Activated CD4-positive, alpha-beta T cell treated with anti-CD3 and anti-CD28 coated beads, Interleukin-2, amount 10 ng/mL, durations not matched to agents 24 days and 14 days (primary cell): ENCODE data around the gene LGALSL. TPM values are rescaled to one million over a fixed set of nuclear protein-coding genes. Genes with fewer than 3 reads are reported as not detected.
"Not testable (repeated sequence)": the region's sequence is repeated elsewhere in the genome, so short reads cannot be mapped to it uniquely, and the experiment has no call there.

Source experiments
- DNase-seq: peaks from one replicate; pipeline ENCODE4 v3.0.0; 2022
- H3K27ac Mint-ChIP-seq: one replicate; pipeline ENCODE4 v1.8.0; 2022; ENCODE audit warnings: mild to moderate bottlenecking, mixed read lengths
- H3K27me3 Mint-ChIP-seq: one replicate; pipeline ENCODE4 v1.8.0; 2022; ENCODE audit warnings: mixed read lengths
- H3K36me3 Mint-ChIP-seq: one replicate; pipeline ENCODE4 v1.8.0; 2022; ENCODE audit warnings: low read depth, mild to moderate bottlenecking, mixed read lengths
- H3K4me1 Mint-ChIP-seq: one replicate; pipeline ENCODE4 v1.8.0; 2021; ENCODE audit warnings: mixed read lengths
- H3K4me3 Mint-ChIP-seq: one replicate; pipeline ENCODE4 v1.8.0; 2022; ENCODE audit warnings: mild to moderate bottlenecking, moderate library complexity, mixed read lengths
- H3K9me3 Mint-ChIP-seq: one replicate; pipeline ENCODE4 v1.8.0; 2021; ENCODE audit warnings: mixed read lengths
- intact Hi-C: fragments of 100-400 bp; cut with micrococcal nuclease; formaldehyde crosslinking; loops from one replicate; pipeline ENCODE4 v1.15.1; 2023
- total RNA-seq: library from RNA; stranded (reverse); gene quantifications from 2 replicates; pipeline ENCODE4 v1.2.3, GENCODE V29; 2022

Gene LGALSL
- total RNA-seq, 1 donor from 2014 or later = 2.8 TPM

- no peak overlapping the region for H3K4me3 Mint-ChIP-seq
- peaks cover 17% of the 10 kb centered on the region for H3K27me3 Mint-ChIP-seq
- H3K4me1 Mint-ChIP-seq = no peaks in the 10 kb centered on the region
- H3K27ac Mint-ChIP-seq = no peak overlapping the region
- DNase-seq = no peak
- no peaks in the 10 kb centered on the region for H3K9me3 Mint-ChIP-seq
- H3K36me3 Mint-ChIP-seq = no peaks in the 10 kb centered on the region
- intact Hi-C loops = no loop called here
These were observed 29.5 kb upstream of the LGALSL start for GRCh38 chr2:64424416-64424987.

- intact Hi-C loops = no loop called here
- H3K27ac Mint-ChIP-seq = no peak overlapping the region
- no peaks in the 10 kb centered on the region for H3K9me3 Mint-ChIP-seq
- peaks cover 24% of the 10 kb centered on the region for H3K27me3 Mint-ChIP-seq
- no peaks in the 10 kb centered on the region for H3K36me3 Mint-ChIP-seq
- no peak for DNase-seq
- no peaks in the 10 kb centered on the region for H3K4me1 Mint-ChIP-seq
- no peak overlapping the region for H3K4me3 Mint-ChIP-seq
These were observed 27.6 kb upstream of the LGALSL start for GRCh38 chr2:64426183-64426952.

- no peaks in the 10 kb centered on the region for H3K9me3 Mint-ChIP-seq
- H3K4me3 Mint-ChIP-seq = no peak overlapping the region
- no peak overlapping the region for H3K27ac Mint-ChIP-seq
- no peak for DNase-seq
- no peaks in the 10 kb centered on the region for H3K36me3 Mint-ChIP-seq
- H3K4me1 Mint-ChIP-seq = no peaks in the 10 kb centered on the region
- peaks cover 59% of the 10 kb centered on the region for H3K27me3 Mint-ChIP-seq
- intact Hi-C loops = no loop called here
These were observed 19.8 kb upstream of the LGALSL start for GRCh38 chr2:64434039-64434657.

- no peaks in the 10 kb centered on the region for H3K9me3 Mint-ChIP-seq
These were observed 16.1 kb upstream of the LGALSL start for GRCh38 chr2:64437883-64438282.

GRCh38 chr2:64439194-64439593, 14.8 kb upstream of the LGALSL start:
- intact Hi-C loops = no loop called here
- no peaks in the 10 kb centered on the region for H3K36me3 Mint-ChIP-seq
- peaks cover 54% of the 10 kb centered on the region for H3K27me3 Mint-ChIP-seq
- no peak overlapping the region for H3K4me3 Mint-ChIP-seq
- H3K27ac Mint-ChIP-seq = no peak overlapping the region
- no peaks in the 10 kb centered on the region for H3K4me1 Mint-ChIP-seq
- no peaks in the 10 kb centered on the region for H3K9me3 Mint-ChIP-seq
- no peak for DNase-seq

More at GRCh38 chr2:64437883-64438282, 16.1 kb upstream of the LGALSL start:
- no peaks in the 10 kb centered on the region for H3K36me3 Mint-ChIP-seq
- no peak overlapping the region for H3K27ac Mint-ChIP-seq
- peaks cover 53% of the 10 kb centered on the region for H3K27me3 Mint-ChIP-seq
- no peaks in the 10 kb centered on the region for H3K4me1 Mint-ChIP-seq
- intact Hi-C loops = no loop called here
- DNase-seq = no peak
- H3K4me3 Mint-ChIP-seq = no peak overlapping the region

GRCh38 chr2:64440843-64441242, 13.1 kb upstream of the LGALSL start:
- H3K4me1 Mint-ChIP-seq = no peaks in the 10 kb centered on the region
- no peak overlapping the region for H3K27ac Mint-ChIP-seq
- no peaks in the 10 kb centered on the region for H3K9me3 Mint-ChIP-seq
- DNase-seq = no peak
- peaks cover 58% of the 10 kb centered on the region for H3K27me3 Mint-ChIP-seq
- H3K4me3 Mint-ChIP-seq = no peak overlapping the region
- intact Hi-C loops = no loop called here
- H3K36me3 Mint-ChIP-seq = no peaks in the 10 kb centered on the region

GRCh38 chr2:64442277-64442676, 11.7 kb upstream of the LGALSL start:
- Mint-ChIP-seq H3K27me3 (peaks cover 56% of the 10 kb centered on the region), H3K27ac (no peak overlapping the region), H3K4me1 (no peaks in the 10 kb centered on the region), H3K4me3 (no peak overlapping the region), H3K36me3 (no peaks in the 10 kb centered on the region), H3K9me3 (no peaks in the 10 kb centered on the region)
- intact Hi-C loops = no loop called here
- no peak for DNase-seq

- H3K4me1 Mint-ChIP-seq = no peaks in the 10 kb centered on the region
- H3K27me3 Mint-ChIP-seq = peaks cover 58% of the 10 kb centered on the region
- H3K36me3 Mint-ChIP-seq = no peaks in the 10 kb centered on the region
- no peaks in the 10 kb centered on the region for H3K9me3 Mint-ChIP-seq
- H3K4me3 Mint-ChIP-seq = no peak overlapping the region
- H3K27ac Mint-ChIP-seq = no peak overlapping the region
- DNase-seq = no peak
- intact Hi-C loops = no loop called here
These were observed 11.0 kb upstream of the LGALSL start for GRCh38 chr2:64442801-64443429.

- H3K4me3 Mint-ChIP-seq, H3K27ac Mint-ChIP-seq, H3K9me3 Mint-ChIP-seq, H3K36me3 Mint-ChIP-seq, H3K4me1 Mint-ChIP-seq, intact Hi-C loops, DNase-seq: not testable (repeated sequence)
- H3K27me3 Mint-ChIP-seq = peaks cover 50% of the 10 kb centered on the region
These were observed 8.0 kb upstream of the LGALSL start for GRCh38 chr2:64445970-64446369.

- Mint-ChIP-seq H3K4me1 (no peaks in the 10 kb centered on the region), H3K36me3 (no peaks in the 10 kb centered on the region), H3K27ac (no peak overlapping the region), H3K9me3 (no peaks in the 10 kb centered on the region), H3K4me3 (no peak overlapping the region), H3K27me3 (peaks cover 55% of the 10 kb centered on the region)
- DNase-seq = no peak
- intact Hi-C loops = no loop called here
These were observed 6.5 kb upstream of the LGALSL start for GRCh38 chr2:64447317-64448040.

- no peaks in the 10 kb centered on the region for H3K9me3 Mint-ChIP-seq
- peaks cover 54% of the 10 kb centered on the region for H3K27me3 Mint-ChIP-seq
- no peaks in the 10 kb centered on the region for H3K4me1 Mint-ChIP-seq
- H3K4me3 Mint-ChIP-seq = no peak overlapping the region
- no peak for DNase-seq
- H3K36me3 Mint-ChIP-seq = no peaks in the 10 kb centered on the region
- intact Hi-C loops = no loop called here
- no peak overlapping the region for H3K27ac Mint-ChIP-seq
These were observed 5.9 kb upstream of the LGALSL start for GRCh38 chr2:64448041-64448426.

GRCh38 chr2:64451051-64451450, 2.9 kb upstream of the LGALSL start:
- Mint-ChIP-seq H3K4me1 (peaks cover 6% of the 10 kb centered on the region), H3K27me3 (peaks cover 47% of the 10 kb centered on the region), H3K36me3 (no peaks in the 10 kb centered on the region), H3K9me3 (no peaks in the 10 kb centered on the region), H3K27ac (no peak overlapping the region), H3K4me3 (no peak overlapping the region)
- no peak for DNase-seq
- intact Hi-C loops = no loop called here

- Mint-ChIP-seq H3K27ac (peak overlapping the region; percentile 43), H3K36me3 (no peaks in the 10 kb centered on the region), H3K4me1 (peaks cover 6% of the 10 kb centered on the region), H3K27me3 (peaks cover 37% of the 10 kb centered on the region), H3K9me3 (no peaks in the 10 kb centered on the region), H3K4me3 (peak overlapping the region; percentile 80)
- intact Hi-C loops = no loop called here
- DNase-seq = peak; percentile 84
These were observed 697 bp downstream of the LGALSL start for GRCh38 chr2:64454386-64455332.
